Activated T-cell treated with anti-CD3 and anti-CD28 coated beads, Interleukin-2, amount 50 U/mL, for 72 hours (primary cell): ENCODE data around the gene VWC2. TPM values are rescaled to one million over a fixed set of nuclear protein-coding genes. Genes with fewer than 3 reads are reported as not detected.

ENCODE experiments used
- ATAC-seq, 2 donors: fragments of 150-1000 bp; cut with Tn5 transposase; replicated peaks in 1 of 2; 2 replicates each; pipeline ENCODE4 v1.10.0; 2021; ENCODE audit warnings: moderate library complexity in 2 of 2, mild to moderate bottlenecking in 1 of 2
- DNase-seq, 2 donors: peaks; one replicate each; pipeline ENCODE4 v3.0.0; 2021 to 2022; ENCODE audit warnings: mixed read lengths in 1 of 2
- H3K27ac Mint-ChIP-seq: one replicate; pipeline ENCODE4 v1.8.0; 2022; ENCODE audit warnings: mild to moderate bottlenecking, moderate library complexity, mixed read lengths
- H3K27me3 Mint-ChIP-seq: one replicate; pipeline ENCODE4 v1.8.0; 2022; ENCODE audit warnings: low read depth, mixed read lengths
- H3K36me3 Mint-ChIP-seq, 2 donors: one replicate each; pipeline ENCODE4 v1.8.0; 2022; ENCODE audit warnings: mixed read lengths in 2 of 2, mild to moderate bottlenecking in 1 of 2; ENCODE audit not compliant: insufficient read depth in 2 of 2
- H3K4me1 Mint-ChIP-seq: one replicate; pipeline ENCODE4 v1.8.0; 2022; ENCODE audit warnings: low read depth, mixed read lengths
- H3K4me3 Mint-ChIP-seq, 2 donors: one replicate each; pipeline ENCODE4 v1.8.0; 2022; ENCODE audit warnings: mild to moderate bottlenecking in 2 of 2, mixed read lengths in 2 of 2, moderate library complexity in 2 of 2
- H3K9me3 Mint-ChIP-seq, 2 donors: one replicate each; pipeline ENCODE4 v1.8.0; 2022; ENCODE audit warnings: mixed read lengths in 2 of 2
- total RNA-seq, 2 donors: library from RNA; stranded (reverse); gene quantifications; one replicate each; pipeline ENCODE4 v1.2.3, GENCODE V29; 2022

The VWC2 gene
- total RNA-seq, 2 donors from 2014 or later: not detected

DNA sequence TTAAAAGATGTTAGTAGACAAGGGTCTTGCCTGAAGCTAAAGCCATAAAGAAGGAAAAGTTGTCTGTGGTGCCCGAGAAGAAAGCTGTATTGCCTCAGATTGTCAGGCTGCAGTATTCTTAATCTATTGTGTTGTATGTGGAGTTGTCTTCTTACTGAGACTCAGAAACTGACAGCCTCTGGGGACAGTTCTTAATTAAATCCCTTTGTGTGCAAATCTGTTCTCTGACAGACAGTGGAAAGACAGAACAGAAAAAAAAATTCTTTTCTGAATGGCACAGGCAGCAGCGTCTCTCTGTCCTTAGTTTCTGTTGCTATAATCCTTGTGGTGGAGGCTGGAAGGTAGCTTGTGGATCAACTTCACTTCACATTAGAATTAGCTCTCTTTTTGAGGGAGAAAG, 16.8 kb downstream of the VWC2 start:
- Mint-ChIP-seq H3K4me3 (no peak overlapping the region), H3K4me1 (no peaks in the 10 kb centered on the region), H3K36me3 (no peaks in the 10 kb centered on the region), H3K27me3 (no peaks in the 10 kb centered on the region), H3K27ac (no peak overlapping the region), H3K9me3 (peaks cover 8 to 11% of the 10 kb centered on the region in 2 donors)
- ATAC-seq (no peak), DNase-seq (no peak)

- H3K36me3 Mint-ChIP-seq: no peaks in the 10 kb centered on the region
- peaks cover 8 to 11% of the 10 kb centered on the region in 2 donors for H3K9me3 Mint-ChIP-seq
- DNase-seq (no peak), ATAC-seq (peak; percentile 33 to 46)
- H3K27me3 Mint-ChIP-seq: no peaks in the 10 kb centered on the region
- H3K4me3 Mint-ChIP-seq: no peak overlapping the region
- H3K27ac Mint-ChIP-seq: no peak overlapping the region
- no peaks in the 10 kb centered on the region for H3K4me1 Mint-ChIP-seq
Measured at GRCh38 chr7:49791088-49791741, 17.8 kb downstream of the VWC2 start.

- no peaks in the 10 kb centered on the region for H3K27me3 Mint-ChIP-seq
- no peak for DNase-seq
- H3K36me3 Mint-ChIP-seq: no peaks in the 10 kb centered on the region
Measured at GRCh38 chr7:49797987-49798660, 24.7 kb downstream of the VWC2 start.

GRCh38 chr7:49800031-49800430, 26.6 kb downstream of the VWC2 start:
- no peak overlapping the region for H3K4me3 Mint-ChIP-seq
- DNase-seq: no peak

More at GRCh38 chr7:49797987-49798660, 24.7 kb downstream of the VWC2 start:
- no peak for ATAC-seq
- no peak overlapping the region for H3K4me3 Mint-ChIP-seq
- H3K27ac Mint-ChIP-seq: no peak overlapping the region
- no peaks in the 10 kb centered on the region for H3K9me3 Mint-ChIP-seq
- no peaks in the 10 kb centered on the region for H3K4me1 Mint-ChIP-seq

DNA sequence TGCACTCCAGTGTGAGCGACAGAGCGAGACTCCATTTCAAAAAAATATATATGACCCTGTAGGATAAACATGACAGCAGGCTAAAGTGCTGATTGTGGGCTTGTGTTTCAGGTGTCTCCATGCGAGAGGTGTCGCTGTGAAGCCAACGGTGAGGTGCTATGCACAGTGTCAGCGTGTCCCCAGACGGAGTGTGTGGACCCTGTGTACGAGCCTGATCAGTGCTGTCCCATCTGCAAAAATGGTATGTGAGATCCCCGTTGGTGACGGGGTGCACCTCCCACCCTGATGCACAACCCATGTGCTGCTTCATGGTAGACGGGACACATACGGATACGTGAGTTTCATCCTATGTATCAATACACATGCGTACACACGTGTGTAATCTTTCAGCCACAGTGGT, 29.2 kb downstream of the VWC2 start:
- H3K4me3 Mint-ChIP-seq: no peak overlapping the region
- peaks cover 7% of the 10 kb centered on the region for H3K27me3 Mint-ChIP-seq
- DNase-seq (no peak), ATAC-seq (no peak)
- no peaks in the 10 kb centered on the region for H3K36me3 Mint-ChIP-seq
- H3K4me1 Mint-ChIP-seq: no peaks in the 10 kb centered on the region
- no peaks in the 10 kb centered on the region for H3K9me3 Mint-ChIP-seq
- H3K27ac Mint-ChIP-seq: no peak overlapping the region

More at GRCh38 chr7:49800031-49800430, 26.6 kb downstream of the VWC2 start:
- ATAC-seq: no peak
- H3K27ac Mint-ChIP-seq: no peak overlapping the region
- H3K9me3 Mint-ChIP-seq: no peaks in the 10 kb centered on the region
- no peaks in the 10 kb centered on the region for H3K4me1 Mint-ChIP-seq
- no peaks in the 10 kb centered on the region for H3K36me3 Mint-ChIP-seq
- H3K27me3 Mint-ChIP-seq: no peaks in the 10 kb centered on the region

- H3K4me3 Mint-ChIP-seq: no peak overlapping the region
- H3K36me3 Mint-ChIP-seq: no peaks in the 10 kb centered on the region
- DNase-seq (no peak), ATAC-seq (no peak)
- H3K4me1 Mint-ChIP-seq: no peaks in the 10 kb centered on the region
- H3K27ac Mint-ChIP-seq: no peak overlapping the region
- H3K27me3 Mint-ChIP-seq: peaks cover 7% of the 10 kb centered on the region
- H3K9me3 Mint-ChIP-seq: no peaks in the 10 kb centered on the region
Measured at GRCh38 chr7:49803812-49804211, 30.4 kb downstream of the VWC2 start.

- no peak for ATAC-seq
- H3K4me1 Mint-ChIP-seq: no peaks in the 10 kb centered on the region
- H3K9me3 Mint-ChIP-seq: no peaks in the 10 kb centered on the region
- H3K27ac Mint-ChIP-seq: no peak overlapping the region
- H3K4me3 Mint-ChIP-seq: no peak overlapping the region
- H3K27me3 Mint-ChIP-seq: peaks cover 7% of the 10 kb centered on the region
- no peak for DNase-seq
- H3K36me3 Mint-ChIP-seq: no peaks in the 10 kb centered on the region
Measured at GRCh38 chr7:49805371-49806007, 32.1 kb downstream of the VWC2 start.

- DNase-seq (no peak), ATAC-seq (no peak)
- H3K27me3 Mint-ChIP-seq: peaks cover 15% of the 10 kb centered on the region
- no peaks in the 10 kb centered on the region for H3K4me1 Mint-ChIP-seq
- H3K4me3 Mint-ChIP-seq: no peak overlapping the region
- no peaks in the 10 kb centered on the region for H3K36me3 Mint-ChIP-seq
- H3K9me3 Mint-ChIP-seq: peaks cover 2 to 3% of the 10 kb centered on the region in 2 donors
- H3K27ac Mint-ChIP-seq: no peak overlapping the region
Measured at GRCh38 chr7:49812534-49812933, 39.1 kb downstream of the VWC2 start.

DNA sequence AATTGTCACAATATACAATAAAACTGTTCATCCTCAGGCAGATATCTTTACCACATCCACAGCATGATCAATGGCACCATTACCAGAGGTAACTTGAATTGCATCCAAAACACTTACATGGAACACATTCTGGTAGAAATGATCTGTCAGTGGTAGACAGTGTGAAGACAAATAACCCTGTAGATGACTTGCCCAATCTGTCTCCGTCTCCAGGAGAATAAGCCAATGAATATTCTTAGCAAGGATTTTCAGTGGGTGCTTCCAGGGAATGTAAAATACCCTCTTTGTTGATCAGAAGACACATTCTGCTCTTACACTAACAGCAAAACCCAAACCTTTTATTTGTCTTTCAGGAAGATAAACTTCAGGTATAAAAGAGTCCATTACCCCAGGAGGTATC, 43.8 kb downstream of the VWC2 start:
- Mint-ChIP-seq H3K9me3 (peaks cover 2 to 3% of the 10 kb centered on the region in 2 donors), H3K27me3 (peaks cover 16% of the 10 kb centered on the region), H3K4me1 (no peaks in the 10 kb centered on the region), H3K27ac (no peak overlapping the region), H3K36me3 (no peaks in the 10 kb centered on the region), H3K4me3 (no peak overlapping the region)
- DNase-seq (no peak), ATAC-seq (no peak)

DNA sequence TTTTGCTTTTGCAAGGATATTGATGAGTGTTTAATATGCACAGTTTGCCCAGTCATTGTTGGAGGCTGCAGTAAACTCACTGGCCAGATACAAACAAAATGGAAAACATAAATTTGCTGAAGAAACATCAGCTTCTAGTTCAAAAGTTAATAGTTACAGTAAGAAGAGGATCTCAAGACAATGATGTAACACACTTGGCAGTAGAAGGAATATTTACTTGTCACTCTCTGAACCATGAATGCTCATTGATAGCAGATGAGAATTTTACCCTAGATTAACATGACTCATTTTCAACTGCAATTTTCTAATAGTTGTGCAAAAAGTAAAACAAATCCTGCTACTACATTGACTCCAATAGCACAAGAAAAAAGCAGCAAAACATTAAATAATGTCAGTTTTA, 47.7 kb downstream of the VWC2 start:
- Mint-ChIP-seq H3K36me3 (no peaks in the 10 kb centered on the region), H3K9me3 (peaks cover 2% of the 10 kb centered on the region in 2 donors), H3K4me3 (no peak overlapping the region), H3K27ac (no peak overlapping the region), H3K27me3 (peaks cover 15% of the 10 kb centered on the region), H3K4me1 (no peaks in the 10 kb centered on the region)
- ATAC-seq (no peak), DNase-seq (no peak)

DNA sequence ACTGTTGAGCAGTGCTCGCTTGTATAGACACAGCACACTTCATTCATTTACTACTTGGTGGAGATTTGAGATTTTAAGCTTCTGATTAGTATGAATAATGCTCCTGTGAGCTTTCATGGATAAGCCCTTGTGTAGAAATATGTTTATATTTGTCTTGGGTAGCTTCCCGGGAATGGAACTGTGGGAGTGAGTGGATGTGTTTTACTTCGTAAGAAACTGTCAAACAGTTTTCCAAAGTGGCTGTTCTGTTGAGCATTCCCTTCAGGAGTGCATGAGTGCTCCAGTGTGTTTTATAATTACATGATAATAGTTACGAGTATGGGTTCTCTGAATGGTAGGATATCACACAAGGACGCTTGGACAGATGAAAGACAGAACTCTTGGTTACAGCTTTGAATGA, 49.4 kb downstream of the VWC2 start:
- peaks cover 2% of the 10 kb centered on the region in 2 donors for H3K9me3 Mint-ChIP-seq
- H3K4me1 Mint-ChIP-seq: no peaks in the 10 kb centered on the region
- H3K36me3 Mint-ChIP-seq: no peaks in the 10 kb centered on the region
- H3K27me3 Mint-ChIP-seq: peaks cover 5% of the 10 kb centered on the region
- DNase-seq (no peak), ATAC-seq (no peak)
- no peak overlapping the region for H3K27ac Mint-ChIP-seq
- H3K4me3 Mint-ChIP-seq: no peak overlapping the region

- no peak overlapping the region for H3K4me3 Mint-ChIP-seq
Measured at GRCh38 chr7:49823566-49823965, 50.1 kb downstream of the VWC2 start.

DNA sequence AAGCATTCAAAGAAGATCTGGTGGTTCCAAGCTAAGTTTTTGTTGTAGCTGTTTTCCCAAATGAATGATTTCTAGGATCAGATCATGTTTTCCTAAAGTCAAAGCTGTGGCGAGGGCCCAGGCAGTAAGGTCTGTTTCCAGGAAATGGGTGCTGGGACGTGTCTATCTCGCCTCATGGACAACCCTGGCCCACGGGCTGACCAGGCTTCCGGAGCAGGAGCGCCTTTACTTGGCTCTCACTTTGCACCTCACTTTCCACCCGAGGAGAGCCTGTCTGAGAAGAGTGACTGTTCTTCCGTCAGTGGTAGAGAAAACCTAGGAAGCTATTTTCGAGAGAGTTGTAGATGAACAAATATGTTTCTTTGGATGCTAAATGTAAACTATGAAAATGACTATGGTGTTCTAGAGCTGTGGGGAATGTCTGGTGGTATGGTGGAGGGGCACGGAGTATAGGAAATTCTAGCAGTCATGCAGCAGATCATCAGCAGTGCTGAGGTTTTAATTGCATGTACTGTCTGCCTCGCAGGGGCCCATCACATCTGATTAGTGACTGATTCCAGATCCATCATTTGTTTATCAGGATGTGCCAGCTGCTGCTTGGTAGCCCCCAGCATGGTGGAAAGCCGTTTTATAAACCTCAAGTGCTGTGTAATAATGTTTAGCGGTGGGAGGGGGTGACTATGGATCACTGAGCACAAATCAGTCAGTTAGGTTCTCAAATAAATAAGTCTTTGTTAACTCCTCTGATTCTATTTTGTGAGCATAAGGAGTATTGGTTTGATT, 66.6 kb downstream of the VWC2 start:
- peaks cover 5% of the 10 kb centered on the region for H3K27me3 Mint-ChIP-seq
- H3K27ac Mint-ChIP-seq: no peak overlapping the region
- H3K4me3 Mint-ChIP-seq: no peak overlapping the region
- no peaks in the 10 kb centered on the region for H3K9me3 Mint-ChIP-seq
- no peaks in the 10 kb centered on the region for H3K36me3 Mint-ChIP-seq
- H3K4me1 Mint-ChIP-seq: no peaks in the 10 kb centered on the region
- no peak for ATAC-seq
- DNase-seq: no peak

More at GRCh38 chr7:49823566-49823965, 50.1 kb downstream of the VWC2 start:
- Mint-ChIP-seq H3K4me1 (no peaks in the 10 kb centered on the region), H3K36me3 (no peaks in the 10 kb centered on the region), H3K27ac (no peak overlapping the region), H3K9me3 (peaks cover 2% of the 10 kb centered on the region in 2 donors), H3K27me3 (peaks cover 5% of the 10 kb centered on the region)
- no peak for DNase-seq
- ATAC-seq: no peak
